GM12873 (cell line): ENCODE results near the gene FZR1.

Experiments
- TF ChIP-seq, protein P1 (sequence below): IDR thresholded peaks from 2 replicates; pipeline ENCODE4 v1.5.1; 2012; ENCODE audit warnings: low read depth, mild to moderate bottlenecking, moderate library complexity, low read length, control low read depth; ENCODE audit not compliant: insufficient read depth; ENCODE audit errors: missing control alignments

Gene FZR1

DNA sequence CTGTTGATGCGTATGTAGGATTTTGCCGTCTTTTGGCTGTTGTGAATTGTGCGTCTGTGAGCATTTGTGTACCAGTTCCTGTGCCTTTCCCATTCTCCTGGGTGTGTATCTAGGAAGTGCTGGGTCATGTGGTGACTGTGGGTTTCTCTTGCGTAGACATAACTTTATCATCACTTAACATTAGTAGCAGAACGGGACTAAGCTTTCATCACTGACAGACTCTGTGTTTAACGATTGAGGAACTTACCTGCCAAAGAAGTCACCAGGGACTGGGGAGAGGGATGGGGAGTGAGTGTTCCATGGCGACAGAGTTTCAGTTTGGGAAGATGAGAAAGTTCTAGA, 15.0 kb downstream of the FZR1 start:
- TF ChIP-seq, protein P1, sequence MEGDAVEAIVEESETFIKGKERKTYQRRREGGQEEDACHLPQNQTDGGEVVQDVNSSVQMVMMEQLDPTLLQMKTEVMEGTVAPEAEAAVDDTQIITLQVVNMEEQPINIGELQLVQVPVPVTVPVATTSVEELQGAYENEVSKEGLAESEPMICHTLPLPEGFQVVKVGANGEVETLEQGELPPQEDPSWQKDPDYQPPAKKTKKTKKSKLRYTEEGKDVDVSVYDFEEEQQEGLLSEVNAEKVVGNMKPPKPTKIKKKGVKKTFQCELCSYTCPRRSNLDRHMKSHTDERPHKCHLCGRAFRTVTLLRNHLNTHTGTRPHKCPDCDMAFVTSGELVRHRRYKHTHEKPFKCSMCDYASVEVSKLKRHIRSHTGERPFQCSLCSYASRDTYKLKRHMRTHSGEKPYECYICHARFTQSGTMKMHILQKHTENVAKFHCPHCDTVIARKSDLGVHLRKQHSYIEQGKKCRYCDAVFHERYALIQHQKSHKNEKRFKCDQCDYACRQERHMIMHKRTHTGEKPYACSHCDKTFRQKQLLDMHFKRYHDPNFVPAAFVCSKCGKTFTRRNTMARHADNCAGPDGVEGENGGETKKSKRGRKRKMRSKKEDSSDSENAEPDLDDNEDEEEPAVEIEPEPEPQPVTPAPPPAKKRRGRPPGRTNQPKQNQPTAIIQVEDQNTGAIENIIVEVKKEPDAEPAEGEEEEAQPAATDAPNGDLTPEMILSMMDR, result no peak

DNA sequence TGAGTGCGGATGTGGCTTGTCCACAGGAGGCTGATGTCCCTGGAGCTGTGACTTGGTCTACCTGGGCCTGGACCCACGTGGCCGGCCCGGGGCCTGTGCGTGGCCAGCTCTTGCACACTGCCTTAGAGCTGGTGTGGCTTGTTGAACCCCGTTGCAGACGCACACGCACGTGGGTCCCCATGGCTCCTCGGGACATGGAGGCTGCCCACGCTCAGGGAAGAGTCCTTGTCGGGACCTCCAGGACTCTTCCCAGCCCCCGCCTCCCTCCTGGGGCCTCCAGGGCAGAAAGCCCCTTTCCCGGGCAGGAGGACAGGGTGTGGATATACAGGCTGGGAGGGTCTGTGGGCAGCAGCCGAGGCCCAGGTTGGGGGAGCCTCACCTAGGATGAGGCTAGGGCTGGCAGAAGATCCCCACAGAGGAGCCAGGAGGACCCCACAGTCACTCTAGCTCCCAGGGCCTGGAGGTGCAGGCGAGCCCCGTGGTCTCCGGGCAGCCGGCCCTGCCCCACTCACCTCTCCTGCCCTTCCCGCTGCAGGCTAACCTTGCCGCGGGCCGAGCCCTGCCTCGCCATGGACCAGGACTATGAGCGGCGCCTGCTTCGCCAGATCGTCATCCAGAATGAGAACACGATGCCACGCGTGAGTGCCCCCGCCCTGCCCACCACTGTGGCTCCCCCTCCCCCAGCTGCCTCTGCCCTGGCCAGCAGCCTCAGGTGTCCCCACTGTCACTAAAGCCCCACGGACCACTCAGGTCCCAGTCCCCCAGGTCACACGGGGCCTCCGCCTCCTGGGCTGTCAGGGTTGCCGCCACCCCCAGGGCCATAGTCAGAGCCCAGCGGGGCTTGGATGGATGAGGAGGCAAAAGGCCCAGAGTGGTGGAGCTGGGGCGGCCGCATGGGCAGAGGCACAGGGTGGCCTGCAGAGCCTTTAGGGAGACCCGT, 16.6 kb downstream of the FZR1 start:
- TF ChIP-seq, protein P1, result no peak

DNA sequence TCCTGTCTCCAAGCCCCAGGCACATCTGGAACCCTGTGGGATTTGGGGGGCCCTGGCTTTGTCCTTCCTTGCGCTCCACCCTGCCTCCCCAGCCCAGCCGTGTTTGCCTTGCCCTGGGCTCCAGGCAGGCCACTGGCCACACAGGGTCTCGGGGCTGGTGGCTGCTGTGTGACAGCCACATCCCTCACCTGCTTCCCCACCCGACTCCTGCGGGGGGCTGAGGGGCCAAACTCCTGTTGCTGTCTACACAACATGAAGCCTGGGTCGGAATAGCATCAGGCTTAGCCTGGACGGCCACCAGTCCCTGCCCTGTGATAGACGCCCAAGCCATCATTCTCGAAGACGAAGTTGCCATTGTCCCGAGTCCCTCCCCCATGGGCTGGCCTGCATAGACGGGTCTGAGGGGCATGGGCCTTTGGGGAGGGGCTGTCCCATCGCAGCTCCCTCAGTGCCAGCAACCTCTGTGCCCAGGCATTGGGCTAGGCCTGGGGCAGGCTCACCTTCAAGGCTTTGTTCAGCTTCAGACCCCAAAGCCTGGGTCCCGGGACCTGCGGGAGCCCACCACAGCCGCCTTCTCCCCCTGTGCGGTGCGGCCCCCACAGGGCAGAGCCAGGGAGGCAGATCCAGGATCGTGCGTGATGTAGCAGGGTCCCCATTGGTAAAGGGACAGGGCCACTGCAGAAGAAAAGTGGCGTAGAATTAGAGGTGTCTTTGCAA, 17.4 kb downstream of the FZR1 start:
- TF ChIP-seq, protein P1, result no peak

DNA sequence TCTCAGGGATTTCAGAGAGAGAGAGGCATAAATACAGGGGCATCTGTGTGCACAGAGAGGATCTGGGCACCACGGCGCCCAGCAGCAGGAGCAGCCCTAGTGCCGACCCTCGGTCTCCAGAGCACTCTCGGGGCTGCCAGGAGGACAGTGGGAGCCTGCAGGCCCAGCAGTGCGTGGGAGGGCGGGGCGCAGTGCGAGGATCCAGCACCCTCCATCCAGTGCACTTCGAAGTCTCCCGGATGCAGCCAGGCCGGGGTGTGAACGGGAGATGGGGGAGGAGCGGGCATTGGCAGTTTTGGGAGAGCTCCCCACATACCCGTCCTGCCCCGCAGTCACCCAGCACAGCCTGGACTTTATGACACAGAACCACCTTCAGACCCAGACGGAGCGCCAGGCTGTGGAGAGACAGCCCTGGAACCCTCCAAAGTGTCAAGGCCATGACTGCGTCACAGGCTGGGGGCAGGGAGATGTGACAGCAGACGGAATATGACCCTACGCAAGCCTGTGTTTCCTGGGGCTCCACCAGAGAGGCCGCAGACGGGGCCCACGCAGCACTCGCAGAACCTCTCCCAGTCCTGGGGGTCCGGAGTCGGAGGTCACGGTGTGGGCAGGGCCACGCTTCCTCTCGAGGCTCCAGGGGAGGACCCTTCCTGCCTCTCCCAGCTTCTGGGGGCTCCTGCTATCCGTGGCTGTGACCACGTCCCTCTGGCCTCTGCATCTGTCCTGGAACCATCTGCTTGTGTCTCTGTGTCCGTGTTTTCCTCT, 18.1 kb downstream of the FZR1 start:
- TF ChIP-seq, protein P1, result no peak

DNA sequence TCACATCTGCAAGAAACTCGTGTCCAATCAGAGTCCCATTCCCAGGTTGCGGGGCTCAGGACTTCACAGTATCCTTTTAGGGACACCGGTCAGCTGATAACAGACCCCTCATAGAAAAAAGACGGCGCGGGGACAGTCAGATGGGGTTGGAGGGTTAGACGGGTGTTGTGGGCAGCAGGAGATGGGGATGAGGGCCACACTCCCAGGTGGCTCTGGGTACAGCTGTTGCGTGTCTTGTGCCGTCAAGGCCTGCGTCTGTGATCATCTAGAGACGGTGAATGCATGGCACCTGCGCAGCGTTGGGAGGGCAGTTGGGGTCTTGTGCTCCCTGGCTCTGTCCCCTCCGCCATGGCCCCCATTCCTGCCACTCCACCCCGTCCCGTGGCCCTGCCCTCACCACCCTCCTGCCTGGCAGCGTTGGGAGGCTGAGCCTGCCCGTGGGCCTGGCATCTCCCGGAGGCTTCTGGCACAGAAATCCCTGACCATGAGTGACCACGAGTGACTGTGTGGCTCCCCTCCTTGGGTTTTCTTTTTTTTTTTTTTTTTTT, 18.9 kb downstream of the FZR1 start:
- TF ChIP-seq, protein P1, result no peak

DNA sequence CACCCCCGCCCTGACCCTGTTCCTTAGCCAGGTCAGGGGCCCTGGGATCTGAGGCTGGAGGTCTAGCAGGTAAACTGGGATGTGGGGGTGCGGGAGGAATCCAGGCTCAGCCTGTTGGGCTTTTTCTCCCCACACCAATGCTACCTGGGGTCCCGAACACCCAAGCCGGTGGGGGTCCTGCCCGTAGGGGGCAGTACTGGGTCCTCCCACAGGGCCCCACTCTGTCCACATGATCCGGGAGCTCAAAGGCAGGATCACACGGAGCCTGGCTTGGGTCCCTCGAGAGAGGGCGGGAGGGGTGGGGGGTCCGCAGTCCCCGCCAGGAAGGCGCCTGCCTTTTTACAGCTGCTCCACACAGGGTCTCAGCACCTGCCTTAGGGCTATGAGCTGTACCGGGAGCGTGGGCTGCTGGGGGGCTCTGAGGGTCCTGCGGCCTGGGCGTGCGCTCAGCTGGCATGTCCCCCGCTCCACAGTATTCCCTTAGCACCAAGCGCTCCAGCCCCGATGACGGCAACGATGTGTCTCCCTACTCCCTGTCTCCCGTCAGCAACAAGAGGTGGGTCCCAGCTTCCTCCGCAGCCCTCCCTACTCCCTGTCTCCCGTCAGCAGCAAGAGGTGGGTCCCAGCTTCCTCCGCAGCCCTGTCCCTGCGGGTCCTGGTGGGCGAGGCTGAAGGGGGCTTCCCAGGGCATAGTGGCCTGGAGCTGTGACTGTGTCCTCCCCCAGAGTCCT, 20.6 kb downstream of the FZR1 start:
- TF ChIP-seq, protein P1, result peak; percentile 40
